Measurements from ENCODE around the gene ZFHX3.

DNA sequence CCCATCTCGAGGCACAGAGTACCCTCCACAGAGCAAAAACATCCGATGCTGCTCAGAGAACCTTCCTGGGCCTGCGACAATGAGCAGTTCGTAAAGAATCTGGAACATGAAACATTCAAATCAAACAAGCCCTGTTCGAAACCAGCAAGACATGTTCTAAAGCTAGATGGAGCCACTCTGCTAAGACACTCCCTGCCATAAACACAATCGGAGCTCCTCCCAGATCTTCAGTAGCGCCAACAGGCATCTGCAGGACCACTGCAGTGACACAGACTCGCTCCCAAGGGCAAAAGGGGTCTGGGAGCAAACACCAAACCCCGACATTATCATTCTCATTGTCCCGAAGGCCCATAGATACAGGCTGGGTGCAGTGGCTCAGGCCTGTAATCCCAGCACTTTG is 108.7 kb downstream of the ZFHX3 start:
- TF ChIP-seq POLR2A (IDR thresholded peaks at IDR 0.05; ENCODE audit: low read depth, low read length) (no peak), STAT3 (IDR thresholded peaks at IDR 0.05; ENCODE audit: low read depth, low read length) (no peak), TCF7 (IDR thresholded peaks at IDR 0.05; ENCODE audit: borderline replicate concordance) (no peak), NR2C2 (IDR thresholded peaks at IDR 0.05; ENCODE audit: borderline replicate concordance, control insufficient read depth, insufficient read length, low read depth) (no peak), LARP7 (IDR thresholded peaks at IDR 0.05) (no peak), FOS (IDR thresholded peaks at IDR 0.05; ENCODE audit: borderline replicate concordance, extremely low read depth, insufficient read length) (no peak)
- TF ChIP-seq, protein P1, sequence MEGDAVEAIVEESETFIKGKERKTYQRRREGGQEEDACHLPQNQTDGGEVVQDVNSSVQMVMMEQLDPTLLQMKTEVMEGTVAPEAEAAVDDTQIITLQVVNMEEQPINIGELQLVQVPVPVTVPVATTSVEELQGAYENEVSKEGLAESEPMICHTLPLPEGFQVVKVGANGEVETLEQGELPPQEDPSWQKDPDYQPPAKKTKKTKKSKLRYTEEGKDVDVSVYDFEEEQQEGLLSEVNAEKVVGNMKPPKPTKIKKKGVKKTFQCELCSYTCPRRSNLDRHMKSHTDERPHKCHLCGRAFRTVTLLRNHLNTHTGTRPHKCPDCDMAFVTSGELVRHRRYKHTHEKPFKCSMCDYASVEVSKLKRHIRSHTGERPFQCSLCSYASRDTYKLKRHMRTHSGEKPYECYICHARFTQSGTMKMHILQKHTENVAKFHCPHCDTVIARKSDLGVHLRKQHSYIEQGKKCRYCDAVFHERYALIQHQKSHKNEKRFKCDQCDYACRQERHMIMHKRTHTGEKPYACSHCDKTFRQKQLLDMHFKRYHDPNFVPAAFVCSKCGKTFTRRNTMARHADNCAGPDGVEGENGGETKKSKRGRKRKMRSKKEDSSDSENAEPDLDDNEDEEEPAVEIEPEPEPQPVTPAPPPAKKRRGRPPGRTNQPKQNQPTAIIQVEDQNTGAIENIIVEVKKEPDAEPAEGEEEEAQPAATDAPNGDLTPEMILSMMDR (IDR thresholded peaks at IDR 0.05 in 2 of 3, conservative IDR thresholded peaks at IDR 0.05 in 1 of 3; ENCODE audit: control insufficient read depth in 2 of 3, extremely low read depth in 1 of 3, insufficient read depth in 1 of 3, low read depth in 3 of 3, low read length in 3 of 3) = no peak
- TF ChIP-seq, protein P2, sequence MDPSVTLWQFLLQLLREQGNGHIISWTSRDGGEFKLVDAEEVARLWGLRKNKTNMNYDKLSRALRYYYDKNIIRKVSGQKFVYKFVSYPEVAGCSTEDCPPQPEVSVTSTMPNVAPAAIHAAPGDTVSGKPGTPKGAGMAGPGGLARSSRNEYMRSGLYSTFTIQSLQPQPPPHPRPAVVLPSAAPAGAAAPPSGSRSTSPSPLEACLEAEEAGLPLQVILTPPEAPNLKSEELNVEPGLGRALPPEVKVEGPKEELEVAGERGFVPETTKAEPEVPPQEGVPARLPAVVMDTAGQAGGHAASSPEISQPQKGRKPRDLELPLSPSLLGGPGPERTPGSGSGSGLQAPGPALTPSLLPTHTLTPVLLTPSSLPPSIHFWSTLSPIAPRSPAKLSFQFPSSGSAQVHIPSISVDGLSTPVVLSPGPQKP (IDR thresholded peaks at IDR 0.05; ENCODE audit: low read depth, low read length) = no peak
- TF ChIP-seq, protein P3, sequence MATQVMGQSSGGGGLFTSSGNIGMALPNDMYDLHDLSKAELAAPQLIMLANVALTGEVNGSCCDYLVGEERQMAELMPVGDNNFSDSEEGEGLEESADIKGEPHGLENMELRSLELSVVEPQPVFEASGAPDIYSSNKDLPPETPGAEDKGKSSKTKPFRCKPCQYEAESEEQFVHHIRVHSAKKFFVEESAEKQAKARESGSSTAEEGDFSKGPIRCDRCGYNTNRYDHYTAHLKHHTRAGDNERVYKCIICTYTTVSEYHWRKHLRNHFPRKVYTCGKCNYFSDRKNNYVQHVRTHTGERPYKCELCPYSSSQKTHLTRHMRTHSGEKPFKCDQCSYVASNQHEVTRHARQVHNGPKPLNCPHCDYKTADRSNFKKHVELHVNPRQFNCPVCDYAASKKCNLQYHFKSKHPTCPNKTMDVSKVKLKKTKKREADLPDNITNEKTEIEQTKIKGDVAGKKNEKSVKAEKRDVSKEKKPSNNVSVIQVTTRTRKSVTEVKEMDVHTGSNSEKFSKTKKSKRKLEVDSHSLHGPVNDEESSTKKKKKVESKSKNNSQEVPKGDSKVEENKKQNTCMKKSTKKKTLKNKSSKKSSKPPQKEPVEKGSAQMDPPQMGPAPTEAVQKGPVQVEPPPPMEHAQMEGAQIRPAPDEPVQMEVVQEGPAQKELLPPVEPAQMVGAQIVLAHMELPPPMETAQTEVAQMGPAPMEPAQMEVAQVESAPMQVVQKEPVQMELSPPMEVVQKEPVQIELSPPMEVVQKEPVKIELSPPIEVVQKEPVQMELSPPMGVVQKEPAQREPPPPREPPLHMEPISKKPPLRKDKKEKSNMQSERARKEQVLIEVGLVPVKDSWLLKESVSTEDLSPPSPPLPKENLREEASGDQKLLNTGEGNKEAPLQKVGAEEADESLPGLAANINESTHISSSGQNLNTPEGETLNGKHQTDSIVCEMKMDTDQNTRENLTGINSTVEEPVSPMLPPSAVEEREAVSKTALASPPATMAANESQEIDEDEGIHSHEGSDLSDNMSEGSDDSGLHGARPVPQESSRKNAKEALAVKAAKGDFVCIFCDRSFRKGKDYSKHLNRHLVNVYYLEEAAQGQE (IDR thresholded peaks at IDR 0.05; ENCODE audit: low read depth, low read length) = no peak
